Measurements from ENCODE around the gene ADAM12.

Gene ADAM12

DNA sequence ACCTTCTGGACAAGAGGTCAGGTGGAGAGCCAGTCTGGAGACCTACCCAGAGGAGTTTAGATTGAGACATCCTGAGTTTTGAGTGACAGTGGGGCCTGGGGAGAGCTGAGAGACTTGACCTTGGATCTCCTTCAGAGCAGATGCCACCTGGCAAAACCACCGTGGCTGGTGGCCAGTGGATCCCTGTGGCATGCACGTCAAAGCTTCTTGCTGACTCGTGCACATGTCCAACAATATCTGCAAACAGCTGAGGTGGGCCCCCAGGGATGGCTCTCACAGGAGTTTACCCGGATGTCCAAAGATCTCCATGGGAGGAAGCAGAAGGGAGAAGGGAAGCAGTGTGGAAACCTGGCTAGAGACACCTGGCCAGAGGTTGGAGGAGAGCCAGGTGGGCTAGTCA lies 261.4 kb downstream of the ADAM12 start:
- in situ Hi-C loops (cut with MboI; ENCODE audit: low sequenced_read_pairs) = no loop called here

GRCh38 chr10:126126023-126126422 lies 262.3 kb downstream of the ADAM12 start:
- in situ Hi-C loops (cut with MboI; ENCODE audit: low sequenced_read_pairs) = no loop called here

DNA sequence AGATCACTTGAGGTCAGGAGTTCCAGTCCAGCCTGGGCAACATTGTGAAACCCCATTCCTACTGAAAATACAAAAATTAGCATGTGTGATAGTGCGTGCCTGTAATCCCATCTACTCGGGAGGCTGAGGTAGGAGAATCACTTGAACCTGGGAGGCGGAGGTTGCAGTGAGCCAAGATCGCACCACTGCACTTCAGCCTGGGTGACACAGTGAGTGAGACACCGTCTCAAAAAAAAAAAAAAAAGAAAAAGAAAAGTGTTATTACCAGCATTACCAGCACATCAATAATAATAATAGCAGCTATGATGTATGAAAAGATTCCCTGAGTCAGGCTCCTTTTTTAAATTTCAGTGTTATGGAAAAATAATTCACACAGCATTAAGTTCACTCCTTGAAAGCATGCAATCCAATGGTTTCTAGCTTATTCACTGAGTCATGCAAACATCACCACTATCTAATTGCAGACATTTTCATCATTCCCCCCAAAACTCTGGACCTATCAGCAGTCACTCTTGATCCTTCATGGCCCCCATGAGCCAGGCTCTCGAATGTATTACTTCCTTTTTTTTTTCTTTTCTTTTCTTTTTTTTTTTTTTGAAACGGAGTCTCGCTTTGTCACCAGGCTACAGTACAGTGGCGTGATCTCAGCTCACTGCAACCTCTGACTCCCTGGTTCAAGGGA lies 263.5 kb downstream of the ADAM12 start:
- in situ Hi-C loops (cut with MboI; ENCODE audit: low sequenced_read_pairs) = no loop called here

DNA sequence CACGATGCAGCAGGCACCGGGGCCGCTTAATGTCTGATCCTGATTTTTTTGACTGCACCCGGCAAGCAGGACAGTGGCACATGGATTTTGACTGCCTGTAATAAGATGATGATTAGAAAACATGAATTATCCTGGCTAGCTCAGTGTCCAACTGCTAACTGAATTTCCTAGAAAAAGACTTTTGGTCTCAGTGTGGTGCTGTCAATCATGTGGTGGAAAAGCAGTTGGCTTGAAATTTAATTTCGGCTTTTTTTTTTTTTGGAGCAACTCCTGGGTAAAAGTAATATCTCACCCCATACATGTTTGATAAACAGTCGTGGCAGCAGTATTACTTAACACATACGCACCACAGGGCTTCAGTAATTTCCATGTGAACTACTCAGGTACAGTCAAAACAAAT lies 264.2 kb downstream of the ADAM12 start:
- in situ Hi-C loops (cut with MboI; ENCODE audit: low sequenced_read_pairs) = no loop called here

DNA sequence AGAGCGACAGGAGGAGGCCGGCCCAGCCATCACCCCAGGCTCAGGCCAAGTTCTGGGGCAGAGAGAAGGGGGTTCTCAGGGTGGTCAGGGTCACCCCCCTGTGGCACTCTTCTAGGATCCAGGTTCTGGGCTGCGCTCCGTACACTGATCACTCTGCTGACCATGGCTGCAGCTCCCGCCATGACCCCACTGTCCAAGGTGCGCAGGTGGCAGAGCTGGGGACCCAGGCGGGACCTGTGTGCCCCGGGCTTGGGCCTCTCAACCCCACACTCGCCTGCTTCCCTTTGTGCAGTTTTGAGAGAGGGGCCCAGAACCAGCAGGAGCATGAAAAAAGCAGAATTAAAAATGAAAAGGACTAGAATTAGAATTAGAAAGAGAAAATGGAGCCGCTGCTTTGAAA lies 264.8 kb downstream of the ADAM12 start:
- in situ Hi-C loops (cut with MboI; ENCODE audit: low sequenced_read_pairs) = no loop called here

DNA sequence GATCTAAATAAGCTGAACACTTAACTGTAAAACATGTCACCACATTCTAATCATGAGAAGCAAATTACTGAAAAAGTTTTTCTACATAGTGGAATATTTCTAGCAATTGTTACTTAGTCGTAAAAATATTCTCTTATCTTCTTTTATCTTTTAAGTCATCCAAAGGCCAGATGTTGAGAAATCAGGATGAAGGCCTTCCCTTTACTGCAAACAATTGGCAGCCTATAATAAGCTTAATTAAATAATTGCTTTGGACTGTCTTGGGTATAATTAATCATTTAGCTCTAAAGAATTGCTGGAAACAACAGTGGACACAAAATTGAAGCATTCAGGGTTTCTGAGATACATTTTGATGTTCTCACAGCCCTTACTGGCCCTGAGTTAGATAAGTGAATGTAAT lies 265.4 kb downstream of the ADAM12 start:
- in situ Hi-C loops (cut with MboI; ENCODE audit: low sequenced_read_pairs) = no loop called here

- in situ Hi-C loops (cut with MboI; ENCODE audit: low sequenced_read_pairs) = no loop called here
These were observed 268.7 kb downstream of the ADAM12 start for GRCh38 chr10:126119599-126119998.

- in situ Hi-C loops (cut with MboI; ENCODE audit: low sequenced_read_pairs) = no loop called here
These were observed 269.8 kb downstream of the ADAM12 start for GRCh38 chr10:126118476-126118875.

- in situ Hi-C loops (cut with MboI; ENCODE audit: low sequenced_read_pairs) = no loop called here
These were observed 271.1 kb downstream of the ADAM12 start for GRCh38 chr10:126117196-126117595.

DNA sequence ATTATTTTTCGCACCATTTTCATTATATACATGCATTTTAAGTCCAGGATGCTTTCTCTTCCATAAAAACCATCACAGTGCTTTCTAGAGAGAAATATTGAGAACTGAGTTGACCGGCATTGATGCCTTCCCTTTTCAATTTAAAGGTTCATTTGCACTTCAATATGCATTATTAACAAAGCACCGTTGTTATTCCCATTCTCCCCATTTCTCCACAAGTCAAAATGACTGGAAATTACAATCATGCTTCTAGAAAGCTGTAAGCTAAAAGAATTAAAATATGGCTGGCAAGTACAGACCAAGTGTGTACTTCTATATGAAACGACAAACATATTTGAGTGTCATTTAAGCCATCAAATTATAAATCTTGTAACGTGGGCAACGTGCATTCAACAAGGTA lies 272.4 kb downstream of the ADAM12 start:
- in situ Hi-C loops (cut with MboI; ENCODE audit: low sequenced_read_pairs) = no loop called here

DNA sequence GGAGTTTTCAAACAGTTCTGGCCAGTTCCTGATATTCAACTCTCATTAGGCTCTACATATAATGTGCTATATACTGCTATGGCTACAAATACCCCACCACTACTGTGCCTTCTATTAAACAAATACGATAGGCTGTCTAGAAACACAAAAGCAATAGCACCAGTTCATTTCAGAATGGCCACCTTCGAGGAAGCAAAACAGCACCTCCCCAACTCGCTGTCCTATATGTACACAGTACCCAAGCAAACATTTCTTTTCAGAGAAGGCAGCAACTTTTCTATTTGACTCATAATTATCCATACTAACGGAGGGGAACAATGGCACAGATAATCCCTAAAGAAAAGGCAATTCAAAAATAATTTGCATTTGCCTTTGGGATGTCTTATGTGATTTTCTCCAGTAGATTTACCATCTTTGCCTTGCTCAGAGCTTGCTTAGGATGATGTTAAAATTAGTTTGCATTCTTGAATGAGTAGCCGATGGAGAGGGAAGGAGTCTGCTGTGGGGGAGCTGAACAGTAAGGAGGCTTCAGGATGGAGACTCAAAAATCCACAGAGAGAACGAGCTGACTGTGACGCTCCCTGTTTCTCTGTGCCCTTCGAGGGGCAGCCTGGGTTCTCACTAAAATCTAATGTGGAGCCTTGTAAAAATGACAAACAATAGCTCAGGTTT lies 273.3 kb downstream of the ADAM12 start:
- in situ Hi-C loops (cut with MboI; ENCODE audit: low sequenced_read_pairs) = no loop called here

DNA sequence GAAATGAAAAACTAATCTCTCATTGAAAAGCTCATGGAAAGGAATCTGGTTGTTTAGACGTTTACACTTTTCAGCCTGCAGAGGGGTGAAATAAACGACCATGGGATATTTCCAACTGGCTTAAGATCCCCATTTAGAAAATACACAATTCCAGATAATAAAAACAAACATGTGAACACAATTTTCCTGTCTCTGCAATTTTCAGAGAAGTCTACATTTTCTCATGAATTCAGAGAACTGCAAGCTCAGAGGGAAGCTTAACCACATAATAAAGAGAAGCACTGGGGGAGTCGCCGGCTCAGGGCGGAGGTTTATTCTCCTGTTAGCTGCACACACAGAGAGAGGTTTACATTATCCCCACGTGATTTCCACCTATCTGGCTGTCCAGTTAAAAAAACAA lies 276.8 kb downstream of the ADAM12 start:
- in situ Hi-C loops (cut with MboI; ENCODE audit: low sequenced_read_pairs) = no loop called here

DNA sequence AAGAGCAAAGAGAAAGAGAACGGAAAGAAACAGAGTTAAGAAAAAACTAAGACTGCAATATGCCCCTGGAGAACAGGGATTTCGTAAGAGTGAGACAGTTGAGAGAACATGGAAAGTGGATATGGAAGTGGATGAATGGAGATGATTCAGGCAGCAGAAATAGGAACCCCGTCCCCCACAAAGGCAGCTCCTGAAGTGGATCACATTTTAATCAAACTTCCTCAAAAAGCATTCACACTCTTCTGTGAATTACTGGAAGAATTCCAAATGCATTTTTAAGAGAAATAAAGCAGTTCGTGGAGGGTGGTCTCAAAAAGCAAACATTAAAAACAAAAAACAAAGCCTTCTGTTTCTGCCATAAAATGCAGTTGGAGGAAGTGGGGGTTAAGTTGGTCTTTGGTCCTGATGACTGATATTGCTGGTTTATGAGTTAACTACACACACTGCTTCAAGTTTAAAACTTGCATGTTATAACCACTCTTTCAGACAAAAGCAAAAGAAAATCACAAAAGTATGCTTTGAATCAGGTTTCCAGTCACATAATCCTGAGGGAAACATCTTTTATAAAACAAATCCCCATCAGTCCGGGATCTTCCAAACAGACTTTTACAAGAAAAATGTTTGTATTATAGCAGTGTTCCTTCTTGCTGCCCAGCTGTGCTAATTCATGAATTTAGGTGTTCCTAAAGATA lies 277.6 kb downstream of the ADAM12 start:
- in situ Hi-C loops (cut with MboI; ENCODE audit: low sequenced_read_pairs) = no loop called here

- in situ Hi-C loops (cut with MboI; ENCODE audit: low sequenced_read_pairs) = no loop called here
These were observed 278.4 kb downstream of the ADAM12 start for GRCh38 chr10:126109893-126110292.

- in situ Hi-C loops (cut with MboI; ENCODE audit: low sequenced_read_pairs) = no loop called here
These were observed 279.6 kb downstream of the ADAM12 start for GRCh38 chr10:126108693-126109092.

- in situ Hi-C loops (cut with MboI; ENCODE audit: low sequenced_read_pairs) = no loop called here
These were observed 283.5 kb downstream of the ADAM12 start for GRCh38 chr10:126104767-126105166.

GRCh38 chr10:126102636-126103035 lies 285.6 kb downstream of the ADAM12 start:
- in situ Hi-C loops (cut with MboI; ENCODE audit: low sequenced_read_pairs) = no loop called here

GRCh38 chr10:126101736-126102135 lies 286.5 kb downstream of the ADAM12 start:
- in situ Hi-C loops (cut with MboI; ENCODE audit: low sequenced_read_pairs) = no loop called here

GRCh38 chr10:126101325-126101724 lies 287.0 kb downstream of the ADAM12 start:
- in situ Hi-C loops (cut with MboI; ENCODE audit: low sequenced_read_pairs) = no loop called here

DNA sequence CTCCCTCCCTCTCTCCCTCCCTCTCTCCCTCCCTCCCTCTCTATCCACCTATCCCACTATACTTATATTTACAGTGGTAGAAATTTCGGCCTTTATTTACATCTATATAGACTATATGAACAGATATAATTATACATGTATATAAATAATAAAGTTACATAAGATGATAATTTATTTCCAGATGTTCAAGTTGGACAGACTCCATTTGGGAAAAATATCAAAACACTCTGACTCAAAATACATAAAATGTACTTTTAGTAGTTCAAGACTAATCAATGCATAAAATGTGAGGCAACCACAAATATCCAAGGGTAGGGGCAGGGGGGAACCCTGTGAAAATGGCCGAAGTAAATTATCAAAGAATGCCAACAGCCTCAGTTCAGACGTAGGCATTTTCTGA lies 288.9 kb downstream of the ADAM12 start:
- in situ Hi-C loops (cut with MboI; ENCODE audit: low sequenced_read_pairs) = no loop called here

GRCh38 chr10:126098226-126098581 lies 290.1 kb downstream of the ADAM12 start:
- in situ Hi-C loops (cut with MboI; ENCODE audit: low sequenced_read_pairs) = no loop called here

- in situ Hi-C loops (cut with MboI; ENCODE audit: low sequenced_read_pairs) = no loop called here
These were observed 290.6 kb downstream of the ADAM12 start for GRCh38 chr10:126097558-126098225.

All from hTERT RPE-1 (cell line).